Endothelial cell of umbilical vein (primary cell): Measurements from ENCODE around the gene HDGFL2. TPM values are rescaled to one million over a fixed set of nuclear protein-coding genes. Genes with fewer than 3 reads are reported as not detected.

Experiments used
- BruUV-seq: library from RNA; stranded (reverse); fragments of 400-500 nt; replicated peaks from 2 replicates; lab custom pipeline; 2021; lab: Mats Ljungman, UMichigan
- CTCF ChIA-PET: fragments of 300-600, 350-600 bp; sonication (Branson Sonifier 250); formaldehyde crosslinking; loops from one replicate; lab custom pipeline; 2021; ENCODE audit warnings: antibody characterized with exemption, inconsistent platforms; lab: Charles Lee
- POLR2A ChIA-PET: fragments of 300-600, 350-600 bp; sonication (Branson Sonifier 250); formaldehyde crosslinking; loops from one replicate; lab custom pipeline; 2021; ENCODE audit warnings: antibody characterized with exemption, inconsistent platforms; lab: Charles Lee
- DNase-seq: peaks from one replicate; pipeline ENCODE4 v3.0.0-alpha.2; 2011; ENCODE audit warnings: low read depth, low spot score
- FAIRE-seq: peaks from 2 replicates; lab custom pipeline; 2011; peaks lifted over from hg19 to GRCh38; lab: Jason Lieb, UNC
- H2AFZ ChIP-seq: 2 replicates; pipeline ENCODE4 v1.6.0; 2012; ENCODE audit warnings: low read depth, low read length, control low read depth, inconsistent platforms
- H3K27ac ChIP-seq: 2 replicates; pipeline ENCODE4 v1.5.1; 2011; ENCODE audit warnings: low read depth, mild to moderate bottlenecking, control low read depth, low read length, moderate library complexity; ENCODE audit not compliant: insufficient read depth
- H3K27me3 ChIP-seq, 2 experiments: 2 replicates each; pipeline versions ENCODE4 v1.6.0 to v1.6.1; 2011; ENCODE audit warnings: low read length in 2 of 2, mixed read lengths in 1 of 2; ENCODE audit not compliant: control insufficient read depth in 2 of 2, insufficient read depth in 2 of 2
- H3K36me3 ChIP-seq, 2 experiments: 2 replicates in 1 of 2; 3 replicates in 1 of 2; pipeline ENCODE4 v1.5.1; 2011; ENCODE audit warnings: low read length in 2 of 2, mild to moderate bottlenecking in 1 of 2, moderate library complexity in 1 of 2; ENCODE audit not compliant: control insufficient read depth in 2 of 2, insufficient read depth in 2 of 2; ENCODE audit errors: extremely low read depth in 1 of 2
- H3K4me1 ChIP-seq: 3 replicates; pipeline ENCODE4 v1.5.1; 2011; ENCODE audit warnings: mild to moderate bottlenecking, low read length; ENCODE audit not compliant: control insufficient read depth, insufficient read depth; ENCODE audit errors: extremely low read depth
- H3K4me2 ChIP-seq: 2 replicates; pipeline ENCODE4 v1.6.1; 2011; ENCODE audit warnings: low read length, control low read depth, mixed read lengths; ENCODE audit not compliant: insufficient read depth
- H3K4me3 ChIP-seq, 3 experiments: fragments of 200-600 bp in 1 of 3; sonication (generic), shearing (Covaris generic) in 1 of 3; replicated peaks in 1 of 3; 2 replicates each; pipeline ENCODE4 v1.5.1; 2011 to 2016; ENCODE audit warnings: control low read depth in 3 of 3, low read length in 3 of 3, mild to moderate bottlenecking in 2 of 3, inconsistent platforms in 1 of 3, low read depth in 1 of 3, moderate library complexity in 1 of 3; ENCODE audit not compliant: insufficient read depth in 1 of 3
- H3K79me2 ChIP-seq: 2 replicates; pipeline ENCODE4 v1.6.0; 2012; ENCODE audit warnings: low read length, inconsistent platforms; ENCODE audit not compliant: control insufficient read depth, insufficient read depth
- H3K9ac ChIP-seq: replicated peaks from 2 replicates; pipeline ENCODE3; 2011; ENCODE audit warnings: low read length, control low read depth; ENCODE audit not compliant: insufficient read depth; ENCODE audit errors: extremely low read depth
- H3K9me1 ChIP-seq: replicated peaks from 3 replicates; pipeline ENCODE4 v1.6.0; 2011; ENCODE audit warnings: mild to moderate bottlenecking, low read length; ENCODE audit not compliant: control insufficient read depth, insufficient read depth; ENCODE audit errors: extremely low read depth
- H3K9me3 ChIP-seq: replicated peaks from 2 replicates; pipeline ENCODE4 v1.5.1; 2012; ENCODE audit warnings: low read length, inconsistent platforms; ENCODE audit not compliant: control insufficient read depth, insufficient read depth
- H4K20me1 ChIP-seq: replicated peaks from 2 replicates; pipeline ENCODE3; 2011; ENCODE audit warnings: mild to moderate bottlenecking, low read length; ENCODE audit not compliant: control insufficient read depth, insufficient read depth; ENCODE audit errors: extremely low read depth
- EZH2 ChIP-seq: IDR thresholded peaks from 2 replicates; pipeline ENCODE4 v1.6.1; 2012; ENCODE audit warnings: borderline replicate concordance, low read depth, mild to moderate bottlenecking, moderate library complexity, low read length, inconsistent platforms; ENCODE audit not compliant: severe bottlenecking
- FOS ChIP-seq: IDR thresholded peaks from 2 replicates; pipeline ENCODE4 v1.6.1; 2011; ENCODE audit warnings: mild to moderate bottlenecking, low read length, moderate library complexity, borderline replicate concordance; ENCODE audit not compliant: insufficient read depth
- GATA2 ChIP-seq: IDR thresholded peaks from 2 replicates; pipeline ENCODE4 v1.7.0; 2011; ENCODE audit warnings: low read depth, mild to moderate bottlenecking, moderate library complexity, mixed read lengths, low read length; ENCODE audit not compliant: insufficient read length, insufficient read depth
- JUN ChIP-seq: IDR thresholded peaks from 2 replicates; pipeline ENCODE4 v1.6.1; 2011; ENCODE audit warnings: borderline replicate concordance, low read depth; ENCODE audit not compliant: insufficient read length, insufficient read depth
- MAX ChIP-seq: IDR thresholded peaks from 2 replicates; pipeline ENCODE4 v1.6.1; 2011; ENCODE audit not compliant: insufficient read depth, insufficient read length
- MYC ChIP-seq: IDR thresholded peaks from one replicate; pipeline ENCODE4 v1.6.1; 2011; ENCODE audit warnings: mild to moderate bottlenecking, low read depth, low read length
- POLR2A ChIP-seq: IDR thresholded peaks from 2 replicates; pipeline ENCODE4 v1.6.1; 2012; ENCODE audit warnings: low read depth, mild to moderate bottlenecking, control low read depth, low read length
- POLR2AphosphoS5 ChIP-seq: IDR thresholded peaks from 2 replicates; pipeline ENCODE4 v1.6.1; 2012; ENCODE audit warnings: low read depth, mild to moderate bottlenecking, control low read depth, low read length, moderate library complexity; ENCODE audit not compliant: insufficient read depth
- dilution Hi-C: fragments of 300-500 bp; cut with MboI; formaldehyde crosslinking; loops from one replicate; pipeline ENCODE4 v1.15.0; 2019; ENCODE audit warnings: low sequenced_read_pairs; ENCODE audit not compliant: extremely low pct_ligation_motif_present
- intact Hi-C: fragments of 100-400 bp; cut with micrococcal nuclease; formaldehyde crosslinking; loops from one replicate; pipeline ENCODE4 v1.10.0; 2022
- polyA plus RNA-seq, 4 experiments: library from polyadenylated mRNA; depleted of rRNA in 3 of 4; stranded (reverse) in 3 of 4; unstranded in 1 of 4; fragments of >200 nt; gene quantifications; 2 replicates each; pipeline versions ENCODE4 v1.2.1 to v1.2.3, GENCODE V29; 2011 to 2012; ENCODE audit warnings: missing spikeins in 1 of 4
- total RNA-seq: library from RNA; stranded (reverse); gene quantifications from 2 replicates; pipeline ENCODE4 v1.2.3, GENCODE V29; 2021
- TF ChIP-seq, protein P1 (sequence below), 2 donors: IDR thresholded peaks; 1 replicate in 1 of 2; 2 replicates in 1 of 2; pipeline ENCODE4 v1.5.1; 2011; ENCODE audit warnings: low read length in 2 of 2, mild to moderate bottlenecking in 2 of 2, moderate library complexity in 2 of 2, control low read depth in 1 of 2, inconsistent platforms in 1 of 2, low read depth in 1 of 2; ENCODE audit not compliant: insufficient read depth in 1 of 2; ENCODE audit errors: extremely low read depth in 1 of 2

The HDGFL2 gene
- total and polyA plus RNA-seq, 2 donors (not counting 3 experiments of a cell fraction or from before 2014, with no cell fraction given) = 39.1 to 79.6 TPM

DNA sequence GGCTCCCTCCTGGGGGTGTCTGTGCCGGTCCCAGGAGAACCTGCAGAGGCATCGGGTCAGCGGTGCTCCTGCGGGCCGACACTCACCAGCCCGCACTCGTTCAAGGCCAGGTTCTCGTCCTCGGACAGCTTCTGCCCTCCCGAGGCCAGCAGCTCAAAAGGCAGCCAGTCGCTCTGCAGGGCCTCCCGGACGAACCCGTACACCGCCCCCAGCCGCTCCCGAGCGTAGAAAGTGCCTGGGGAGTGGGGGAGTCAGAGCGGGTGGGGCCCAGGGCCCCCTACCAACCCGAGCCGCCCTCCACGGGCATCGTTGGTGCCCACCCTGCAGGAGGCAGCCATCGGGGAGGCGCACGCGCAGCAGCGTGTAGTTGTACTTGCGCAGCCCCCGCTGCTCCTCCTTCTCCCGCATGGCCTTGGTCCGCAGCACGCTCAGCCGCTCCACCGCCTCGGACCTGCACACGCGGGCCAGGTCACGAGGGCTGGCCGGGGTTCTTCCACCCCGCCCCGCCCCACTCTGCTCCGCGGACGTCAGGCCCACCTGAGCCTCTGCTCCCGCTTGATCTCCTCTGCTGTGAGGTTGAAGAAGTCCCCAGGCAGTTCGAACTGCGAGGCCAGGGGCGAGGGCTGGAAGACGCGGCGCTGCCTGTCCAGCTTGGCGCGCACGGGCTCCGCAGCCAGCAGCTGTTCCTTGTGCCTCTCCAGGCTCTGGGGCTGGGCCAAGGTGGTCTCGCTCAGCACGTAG lies 26.0 kb upstream of the HDGFL2 start:
- ChIA-PET POLR2A (no interaction called here), CTCF (interaction anchor here (2.1 kb wide), 1 partner anchor 11 kb away, joined by 5 read pairs; no protein-coding TSS in a partner anchor)
- no peak for FAIRE-seq
- Histone ChIP-seq H3K79me2 (no peaks in the 10 kb centered on the region), H3K9me1 (no peaks in the 10 kb centered on the region), H3K4me1 (no peaks in the 10 kb centered on the region), H3K9ac (no peak overlapping the region), H3K36me3 (peaks cover 10 to 47% of the 10 kb centered on the region in 2 experiments), H2AFZ (no peak overlapping the region), H3K27me3 (no peaks in the 10 kb centered on the region), H3K4me2 (no peak overlapping the region), H3K9me3 (no peaks in the 10 kb centered on the region), H3K4me3 (no peak overlapping the region), H3K27ac (no peak overlapping the region), H4K20me1 (no peaks in the 10 kb centered on the region)
- no peak for TF ChIP-seq EZH2
- TF ChIP-seq FOS = no peak
- no peak for TF ChIP-seq MYC
- TF ChIP-seq, protein P1, sequence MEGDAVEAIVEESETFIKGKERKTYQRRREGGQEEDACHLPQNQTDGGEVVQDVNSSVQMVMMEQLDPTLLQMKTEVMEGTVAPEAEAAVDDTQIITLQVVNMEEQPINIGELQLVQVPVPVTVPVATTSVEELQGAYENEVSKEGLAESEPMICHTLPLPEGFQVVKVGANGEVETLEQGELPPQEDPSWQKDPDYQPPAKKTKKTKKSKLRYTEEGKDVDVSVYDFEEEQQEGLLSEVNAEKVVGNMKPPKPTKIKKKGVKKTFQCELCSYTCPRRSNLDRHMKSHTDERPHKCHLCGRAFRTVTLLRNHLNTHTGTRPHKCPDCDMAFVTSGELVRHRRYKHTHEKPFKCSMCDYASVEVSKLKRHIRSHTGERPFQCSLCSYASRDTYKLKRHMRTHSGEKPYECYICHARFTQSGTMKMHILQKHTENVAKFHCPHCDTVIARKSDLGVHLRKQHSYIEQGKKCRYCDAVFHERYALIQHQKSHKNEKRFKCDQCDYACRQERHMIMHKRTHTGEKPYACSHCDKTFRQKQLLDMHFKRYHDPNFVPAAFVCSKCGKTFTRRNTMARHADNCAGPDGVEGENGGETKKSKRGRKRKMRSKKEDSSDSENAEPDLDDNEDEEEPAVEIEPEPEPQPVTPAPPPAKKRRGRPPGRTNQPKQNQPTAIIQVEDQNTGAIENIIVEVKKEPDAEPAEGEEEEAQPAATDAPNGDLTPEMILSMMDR (IDR thresholded peaks at IDR 0.05; ENCODE audit: extremely low read depth in 1 of 2, insufficient read depth in 1 of 2, low read depth in 1 of 2, low read length in 2 of 2) = no peak
- no peak for TF ChIP-seq POLR2AphosphoS5
- no peak for TF ChIP-seq MAX
- no peak for TF ChIP-seq POLR2A
- no peak for TF ChIP-seq GATA2
- no peak for TF ChIP-seq JUN
- BruUV-seq = no TSS peak
- intact Hi-C loops (no loop called here), dilution Hi-C loops (no loop called here)
- DNase-seq = no peak
